Panc1 (cell line): ENCODE results near the gene S1PR3. TPM values are rescaled to one million over a fixed set of nuclear protein-coding genes. Genes with fewer than 3 reads are reported as not detected.

Experiments used
- ATAC-seq: fragments of 200-7000 bp; cut with Tn5 transposase; 2 replicates; pipeline ENCODE4 v1.9.1; 2020; ENCODE audit warnings: mild to moderate bottlenecking, moderate library complexity
- BruUV-seq: library from RNA; stranded (reverse); fragments of 400-500 nt; replicated peaks from 2 replicates; lab custom pipeline; 2021; lab: Mats Ljungman, UMichigan
- CTCF ChIA-PET: fragments of 300-600 bp; sonication (Branson Sonifier 250); formaldehyde crosslinking; loops from one replicate; lab custom pipeline; 2022; ENCODE audit warnings: antibody characterized with exemption; lab: Charles Lee
- POLR2A ChIA-PET: fragments of 300-600 bp; sonication (Branson Sonifier 250); formaldehyde crosslinking; loops from one replicate; lab custom pipeline; 2022; ENCODE audit warnings: antibody characterized with exemption; lab: Charles Lee
- DNase-seq: peaks from one replicate; pipeline ENCODE4 v3.0.0-alpha.2; 2010; ENCODE audit warnings: low read depth, low spot score
- H3K27ac ChIP-seq: 2 replicates; pipeline ENCODE4 v1.5.1; 2011; ENCODE audit warnings: mild to moderate bottlenecking, low read length, inconsistent platforms
- H3K27me3 ChIP-seq: fragments of 200-500 bp; sonication (Bioruptor generic); 2 replicates; pipeline ENCODE4 v1.6.0; 2014; ENCODE audit warnings: low read length, inconsistent platforms; ENCODE audit not compliant: control insufficient read depth, insufficient read depth
- H3K36me3 ChIP-seq: fragments of 200-500 bp; sonication (Bioruptor generic); 2 replicates; pipeline ENCODE4 v1.5.1; 2014; ENCODE audit warnings: inconsistent platforms, mild to moderate bottlenecking, low read length, moderate library complexity; ENCODE audit not compliant: control insufficient read depth, insufficient read depth
- H3K4me1 ChIP-seq: 2 replicates; pipeline ENCODE4 v1.5.1; 2011; ENCODE audit warnings: inconsistent platforms, mild to moderate bottlenecking, low read length, moderate library complexity; ENCODE audit not compliant: control insufficient read depth, insufficient read depth
- H3K4me3 ChIP-seq, 2 experiments: 2 replicates each; pipeline ENCODE4 v1.5.1; 2011 to 2012; ENCODE audit warnings: low read depth in 2 of 2, low read length in 2 of 2, mild to moderate bottlenecking in 2 of 2, inconsistent platforms in 1 of 2, moderate library complexity in 1 of 2
- H3K9me3 ChIP-seq: fragments of 200-500 bp; sonication (Bioruptor generic); 2 replicates; pipeline ENCODE4 v1.5.1; 2014; ENCODE audit warnings: low read depth, mild to moderate bottlenecking, inconsistent platforms, low read length, moderate library complexity; ENCODE audit not compliant: control insufficient read depth, insufficient read depth
- POLR2AphosphoS5 ChIP-seq: IDR thresholded peaks from 2 replicates; pipeline ENCODE4 v1.6.1; 2012; ENCODE audit warnings: mild to moderate bottlenecking, low read depth, low read length, moderate library complexity
- SIN3A ChIP-seq: IDR thresholded peaks from 2 replicates; pipeline ENCODE4 v1.6.1; 2012; ENCODE audit warnings: low read depth, mild to moderate bottlenecking, low read length, moderate library complexity, borderline replicate concordance; ENCODE audit not compliant: insufficient read depth
- TCF7L2 ChIP-seq: IDR thresholded peaks from 2 replicates; pipeline ENCODE4 v1.6.1; 2011; ENCODE audit warnings: mild to moderate bottlenecking, low read depth, low read length, inconsistent platforms
- in situ Hi-C: cut with HindIII; loops from 2 replicates; pipeline ENCODE4 v1.10.0; 2016; ENCODE audit warnings: low sequenced_read_pairs, low pct_unique_long_range_greater_than_20kb
- intact Hi-C: fragments of 100-400 bp; cut with micrococcal nuclease; formaldehyde crosslinking; loops from one replicate; pipeline ENCODE4 v1.10.0; 2022; ENCODE audit not compliant: unreplicated experiment
- total RNA-seq: library from RNA; stranded (reverse); gene quantifications from one replicate; pipeline ENCODE4 v1.2.1, GENCODE V29; 2021; ENCODE audit not compliant: unreplicated experiment
- TF ChIP-seq, protein P1 (sequence below), 2 experiments: IDR thresholded peaks; 2 replicates each; pipeline ENCODE4 v1.6.1; 2011 to 2012; ENCODE audit warnings: low read depth in 2 of 2, control low read depth in 1 of 2, low read length in 1 of 2, mild to moderate bottlenecking in 1 of 2, moderate library complexity in 1 of 2; ENCODE audit not compliant: insufficient read depth in 1 of 2
- TF ChIP-seq, protein P2 (sequence below): fragments of 450-650 bp; IDR thresholded peaks from 2 replicates; pipeline ENCODE4 v1.5.1; 2017; ENCODE audit warnings: mild to moderate bottlenecking

The S1PR3 gene
- total RNA-seq, 1 experiment from 2014 or later = 8.1 TPM

DNA sequence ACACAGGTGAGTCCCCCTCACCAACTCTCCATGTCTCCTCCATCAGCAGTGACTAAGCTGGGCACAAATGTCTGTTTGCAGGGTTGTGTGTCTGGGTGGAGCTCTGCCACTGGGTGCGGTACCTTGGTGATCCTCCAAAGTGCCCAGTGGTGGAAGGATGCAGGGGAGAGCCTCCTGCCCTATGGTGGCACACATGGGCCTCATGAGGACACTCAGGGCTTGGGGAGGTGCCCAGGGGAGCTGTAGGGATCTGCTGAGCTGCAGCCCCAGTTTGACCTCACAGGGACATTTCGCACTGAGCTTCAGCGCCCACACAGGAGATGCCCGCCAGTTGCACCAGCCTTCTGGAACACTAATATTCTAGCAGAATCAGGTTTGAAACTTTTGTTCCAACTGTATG is 29.5 kb downstream of the S1PR3 start:
- in situ Hi-C loops (no loop called here), intact Hi-C loops (loop anchor here (10.0 kb wide), 1 partner anchor 254 kb away; no protein-coding TSS in a partner anchor)
- Histone ChIP-seq H3K9me3 (no peaks in the 10 kb centered on the region), H3K36me3 (no peaks in the 10 kb centered on the region), H3K4me3 (no peak overlapping the region), H3K27ac (no peak overlapping the region), H3K4me1 (no peaks in the 10 kb centered on the region), H3K27me3 (no peaks in the 10 kb centered on the region)
- BruUV-seq = no TSS peak
- TF ChIP-seq, protein P1, sequence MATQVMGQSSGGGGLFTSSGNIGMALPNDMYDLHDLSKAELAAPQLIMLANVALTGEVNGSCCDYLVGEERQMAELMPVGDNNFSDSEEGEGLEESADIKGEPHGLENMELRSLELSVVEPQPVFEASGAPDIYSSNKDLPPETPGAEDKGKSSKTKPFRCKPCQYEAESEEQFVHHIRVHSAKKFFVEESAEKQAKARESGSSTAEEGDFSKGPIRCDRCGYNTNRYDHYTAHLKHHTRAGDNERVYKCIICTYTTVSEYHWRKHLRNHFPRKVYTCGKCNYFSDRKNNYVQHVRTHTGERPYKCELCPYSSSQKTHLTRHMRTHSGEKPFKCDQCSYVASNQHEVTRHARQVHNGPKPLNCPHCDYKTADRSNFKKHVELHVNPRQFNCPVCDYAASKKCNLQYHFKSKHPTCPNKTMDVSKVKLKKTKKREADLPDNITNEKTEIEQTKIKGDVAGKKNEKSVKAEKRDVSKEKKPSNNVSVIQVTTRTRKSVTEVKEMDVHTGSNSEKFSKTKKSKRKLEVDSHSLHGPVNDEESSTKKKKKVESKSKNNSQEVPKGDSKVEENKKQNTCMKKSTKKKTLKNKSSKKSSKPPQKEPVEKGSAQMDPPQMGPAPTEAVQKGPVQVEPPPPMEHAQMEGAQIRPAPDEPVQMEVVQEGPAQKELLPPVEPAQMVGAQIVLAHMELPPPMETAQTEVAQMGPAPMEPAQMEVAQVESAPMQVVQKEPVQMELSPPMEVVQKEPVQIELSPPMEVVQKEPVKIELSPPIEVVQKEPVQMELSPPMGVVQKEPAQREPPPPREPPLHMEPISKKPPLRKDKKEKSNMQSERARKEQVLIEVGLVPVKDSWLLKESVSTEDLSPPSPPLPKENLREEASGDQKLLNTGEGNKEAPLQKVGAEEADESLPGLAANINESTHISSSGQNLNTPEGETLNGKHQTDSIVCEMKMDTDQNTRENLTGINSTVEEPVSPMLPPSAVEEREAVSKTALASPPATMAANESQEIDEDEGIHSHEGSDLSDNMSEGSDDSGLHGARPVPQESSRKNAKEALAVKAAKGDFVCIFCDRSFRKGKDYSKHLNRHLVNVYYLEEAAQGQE (IDR thresholded peaks at IDR 0.05; ENCODE audit: insufficient read depth in 1 of 2, low read depth in 2 of 2, low read length in 1 of 2) = no peak
- TF ChIP-seq SIN3A = no peak
- TF ChIP-seq POLR2AphosphoS5 = no peak
- TF ChIP-seq, protein P2, sequence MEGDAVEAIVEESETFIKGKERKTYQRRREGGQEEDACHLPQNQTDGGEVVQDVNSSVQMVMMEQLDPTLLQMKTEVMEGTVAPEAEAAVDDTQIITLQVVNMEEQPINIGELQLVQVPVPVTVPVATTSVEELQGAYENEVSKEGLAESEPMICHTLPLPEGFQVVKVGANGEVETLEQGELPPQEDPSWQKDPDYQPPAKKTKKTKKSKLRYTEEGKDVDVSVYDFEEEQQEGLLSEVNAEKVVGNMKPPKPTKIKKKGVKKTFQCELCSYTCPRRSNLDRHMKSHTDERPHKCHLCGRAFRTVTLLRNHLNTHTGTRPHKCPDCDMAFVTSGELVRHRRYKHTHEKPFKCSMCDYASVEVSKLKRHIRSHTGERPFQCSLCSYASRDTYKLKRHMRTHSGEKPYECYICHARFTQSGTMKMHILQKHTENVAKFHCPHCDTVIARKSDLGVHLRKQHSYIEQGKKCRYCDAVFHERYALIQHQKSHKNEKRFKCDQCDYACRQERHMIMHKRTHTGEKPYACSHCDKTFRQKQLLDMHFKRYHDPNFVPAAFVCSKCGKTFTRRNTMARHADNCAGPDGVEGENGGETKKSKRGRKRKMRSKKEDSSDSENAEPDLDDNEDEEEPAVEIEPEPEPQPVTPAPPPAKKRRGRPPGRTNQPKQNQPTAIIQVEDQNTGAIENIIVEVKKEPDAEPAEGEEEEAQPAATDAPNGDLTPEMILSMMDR = no peak
- no peak for TF ChIP-seq TCF7L2
- POLR2A ChIA-PET = interaction anchor here (0.6 kb wide), 1 partner anchor 153 kb away, joined by 3 read pairs; no protein-coding TSS in a partner anchor
- no peak for DNase-seq
- no peak for ATAC-seq
- CTCF ChIA-PET = interaction anchor here (0.5 kb wide), 1 partner anchor 717 kb away, joined by 4 read pairs; no protein-coding TSS in a partner anchor

DNA sequence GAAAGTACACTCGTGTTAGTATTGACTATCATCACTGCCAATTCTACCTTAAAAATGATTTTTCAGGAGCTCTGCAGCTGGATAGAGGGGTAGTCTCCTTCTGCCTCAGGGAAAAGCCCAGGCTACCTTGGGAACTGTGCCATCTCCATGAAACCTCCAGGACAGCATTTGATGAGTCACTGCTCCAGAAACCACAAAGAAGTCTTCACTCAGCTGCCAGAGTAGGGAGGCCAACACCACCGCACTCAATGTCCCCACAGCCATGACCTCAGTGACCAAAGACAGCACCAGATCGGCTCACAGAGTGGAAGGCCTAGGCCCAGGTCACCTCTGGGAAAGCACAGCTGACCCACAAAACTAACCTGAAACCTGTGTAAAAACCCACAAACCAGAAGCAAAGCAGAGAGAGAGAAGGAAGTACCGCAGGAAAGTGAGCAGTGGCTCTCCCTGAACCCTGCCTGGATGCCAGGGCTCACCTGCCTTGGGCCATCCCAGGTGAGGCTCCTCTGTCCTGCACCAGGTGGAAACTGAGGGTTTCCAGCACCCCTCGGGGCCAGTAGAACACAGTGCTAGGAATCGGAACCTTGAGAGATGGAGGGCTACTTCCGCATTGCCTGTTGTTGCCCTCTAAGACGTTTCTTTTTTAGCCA is 30.0 kb downstream of the S1PR3 start:
- ATAC-seq = peak; percentile 74; the same call in 1 of the 2 replicates
- H3K4me1 ChIP-seq = no peaks in the 10 kb centered on the region
- H3K36me3 ChIP-seq = no peaks in the 10 kb centered on the region
- H3K27ac ChIP-seq = no peak overlapping the region
- CTCF ChIA-PET = interaction anchor here (0.5 kb wide), 1 partner anchor 717 kb away, joined by 4 read pairs; no protein-coding TSS in a partner anchor
- H3K27me3 ChIP-seq = no peaks in the 10 kb centered on the region
- no peak for DNase-seq
- no peaks in the 10 kb centered on the region for H3K9me3 ChIP-seq
- H3K4me3 ChIP-seq = no peak overlapping the region
- in situ Hi-C loops = no loop called here
- intact Hi-C loops = loop anchor here (10.0 kb wide), 1 partner anchor 254 kb away; no protein-coding TSS in a partner anchor
- no TSS peak for BruUV-seq
- POLR2A ChIA-PET = interaction anchor here (0.6 kb wide), 1 partner anchor 153 kb away, joined by 3 read pairs; no protein-coding TSS in a partner anchor
- TF ChIP-seq, protein P1 (IDR thresholded peaks at IDR 0.05; ENCODE audit: insufficient read depth in 1 of 2, low read depth in 2 of 2, low read length in 1 of 2) = no peak
- no peak for TF ChIP-seq SIN3A
- TF ChIP-seq POLR2AphosphoS5 = no peak
- TF ChIP-seq, protein P2 = no peak
- TF ChIP-seq TCF7L2 = no peak
